IMR-90 (cell line): ENCODE data around the gene ENPP7.

ENCODE experiments used
- BHLHE40 ChIP-seq: fragments of 150-350 bp; IDR thresholded peaks from 2 replicates; pipeline ENCODE4 v1.6.1; 2016; ENCODE audit warnings: mild to moderate bottlenecking, low read depth, low read length
- CEBPB ChIP-seq: IDR thresholded peaks from 2 replicates; pipeline ENCODE4 v1.6.1; 2012; ENCODE audit warnings: low read depth, low read length, improper control_type of control experiment
- CHD1 ChIP-seq: IDR thresholded peaks from 2 replicates; pipeline ENCODE4 v1.6.1; 2012; ENCODE audit warnings: low read depth, low read length, improper control_type of control experiment
- CTCF ChIP-seq: conservative IDR thresholded peaks from 2 replicates; pipeline ENCODE4 v1.5.1; 2012; ENCODE audit warnings: mild to moderate bottlenecking, low read depth, low read length, improper control_type of control experiment
- ELK1 ChIP-seq: fragments of 150-350 bp; IDR thresholded peaks from 2 replicates; pipeline ENCODE4 v1.6.1; 2016; ENCODE audit warnings: low read depth, mild to moderate bottlenecking, low read length, moderate library complexity, borderline replicate concordance
- FOS ChIP-seq: fragments of 150-350 bp; IDR thresholded peaks from 2 replicates; pipeline ENCODE4 v1.6.1; 2016; ENCODE audit warnings: low read depth, low read length
- MAFK ChIP-seq: IDR thresholded peaks from 2 replicates; pipeline ENCODE4 v1.6.1; 2012; ENCODE audit warnings: low read depth, low read length, improper control_type of control experiment
- MAZ ChIP-seq: IDR thresholded peaks from 2 replicates; pipeline ENCODE4 v1.6.1; 2012; ENCODE audit warnings: low read depth, mild to moderate bottlenecking, low read length, improper control_type of control experiment, moderate library complexity, borderline replicate concordance
- MXI1 ChIP-seq: IDR thresholded peaks from 2 replicates; pipeline ENCODE4 v1.6.1; 2012; ENCODE audit warnings: low read depth, mild to moderate bottlenecking, low read length, moderate library complexity, borderline replicate concordance
- POLR2A ChIP-seq: IDR thresholded peaks from 2 replicates; pipeline ENCODE4 v1.6.1; 2012; ENCODE audit warnings: mild to moderate bottlenecking, low read depth, low read length
- RAD21 ChIP-seq: IDR thresholded peaks from 2 replicates; pipeline ENCODE4 v1.6.1; 2012; ENCODE audit warnings: low read length, improper control_type of control experiment
- RCOR1 ChIP-seq: IDR thresholded peaks from 2 replicates; pipeline ENCODE4 v1.6.1; 2012; ENCODE audit warnings: mild to moderate bottlenecking, low read length, improper control_type of control experiment; ENCODE audit not compliant: insufficient replicate concordance
- RFX5 ChIP-seq: IDR thresholded peaks from 2 replicates; pipeline ENCODE4 v1.8.0; 2012; ENCODE audit warnings: low read depth, mild to moderate bottlenecking, low read length, moderate library complexity
- SMC3 ChIP-seq: fragments of 150-350 bp; IDR thresholded peaks from 2 replicates; pipeline ENCODE4 v1.6.1; 2016; ENCODE audit warnings: low read depth, mild to moderate bottlenecking, antibody characterized with exemption, low read length, moderate library complexity

- TF ChIP-seq CTCF, result no peak
- no peak for TF ChIP-seq POLR2A
- TF ChIP-seq SMC3, result no peak
- TF ChIP-seq RCOR1, result no peak
- TF ChIP-seq BHLHE40, result no peak
- TF ChIP-seq CHD1, result no peak
- no peak for TF ChIP-seq MAFK
- TF ChIP-seq CEBPB, result no peak
- no peak for TF ChIP-seq RAD21
- TF ChIP-seq RFX5, result no peak
- TF ChIP-seq FOS, result no peak
- no peak for TF ChIP-seq MAZ
- TF ChIP-seq MXI1, result no peak
- TF ChIP-seq ELK1, result no peak
These were observed 28.1 kb upstream of the ENPP7 start for GRCh38 chr17:79702550-79703236.
